HL-60 (cell line): ENCODE results near the gene SPEN.

Experiments used
- CTCF ChIP-seq: IDR thresholded peaks from one replicate; pipeline ENCODE4 v1.5.1; 2011; ENCODE audit warnings: low read length, control low read depth, inconsistent platforms; ENCODE audit not compliant: insufficient read depth
- GABPA ChIP-seq: IDR thresholded peaks from 2 replicates; pipeline ENCODE4 v1.6.1; 2012; ENCODE audit warnings: low read depth
- POLR2AphosphoS5 ChIP-seq: IDR thresholded peaks from 2 replicates; pipeline ENCODE4 v1.6.1; 2012; ENCODE audit warnings: low read depth
- REST ChIP-seq: IDR thresholded peaks from 2 replicates; pipeline ENCODE4 v1.6.1; 2012; ENCODE audit warnings: low read depth; ENCODE audit not compliant: insufficient replicate concordance
- SPI1 ChIP-seq: IDR thresholded peaks from 2 replicates; pipeline ENCODE4 v1.6.1; 2012; ENCODE audit warnings: low read depth, mild to moderate bottlenecking, borderline replicate concordance

GRCh38 chr1:15802234-15802965 is 45.1 kb upstream of the SPEN start:
- no peak for TF ChIP-seq CTCF
- TF ChIP-seq SPI1, result no peak
- no peak for TF ChIP-seq REST
- TF ChIP-seq POLR2AphosphoS5, result no peak
- no peak for TF ChIP-seq GABPA
